WTC11 (cell line): ENCODE results near the gene KIRREL3. TPM values are rescaled to one million over a fixed set of nuclear protein-coding genes. Genes with fewer than 3 reads are reported as not detected.

Source experiments
- ATAC-seq: fragments of 200-7000 bp; cut with Tn5 transposase; 2 replicates; pipeline ENCODE4 v1.10.0; 2021; ENCODE audit warnings: mild to moderate bottlenecking, moderate library complexity
- CTCF ChIA-PET: fragments of 300-600 bp; sonication (Branson Sonifier 250); formaldehyde crosslinking; loops from one replicate; lab custom pipeline; 2021; ENCODE audit warnings: antibody characterized with exemption; lab: Charles Lee
- POLR2A ChIA-PET: fragments of 350-600 bp; sonication (Branson Sonifier 250); formaldehyde crosslinking; loops from one replicate; lab custom pipeline; 2021; ENCODE audit warnings: antibody characterized with exemption; lab: Charles Lee
- DNase-seq: peaks from one replicate; pipeline ENCODE4 v3.0.0; 2021; ENCODE audit warnings: low spot score
- H3K27ac Mint-ChIP-seq: 2 replicates; pipeline ENCODE4 v1.8.0; 2021; ENCODE audit warnings: mixed read lengths
- H3K27me3 Mint-ChIP-seq: 2 replicates; pipeline ENCODE4 v1.8.0; 2021; ENCODE audit warnings: low read depth, mild to moderate bottlenecking, moderate library complexity, mixed read lengths
- H3K36me3 Mint-ChIP-seq: 2 replicates; pipeline ENCODE4 v1.8.0; 2021; ENCODE audit warnings: mixed read lengths
- H3K4me1 Mint-ChIP-seq: 2 replicates; pipeline ENCODE4 v1.8.0; 2022; ENCODE audit warnings: mixed read lengths
- H3K4me3 Mint-ChIP-seq: 2 replicates; pipeline ENCODE4 v1.8.0; 2021; ENCODE audit warnings: mild to moderate bottlenecking, moderate library complexity, mixed read lengths
- H3K9me3 Mint-ChIP-seq: 2 replicates; pipeline ENCODE4 v1.8.0; 2021; ENCODE audit warnings: mixed read lengths
- ARID4B ChIP-seq: sonication (generic); formaldehyde crosslinking; IDR thresholded peaks from 2 replicates; pipeline ENCODE4 v1.8.0; 2023; ENCODE audit warnings: missing genetic modification reagents, mild to moderate bottlenecking, borderline replicate concordance
- ATF3 ChIP-seq: sonication (generic); formaldehyde crosslinking; conservative IDR thresholded peaks from 2 replicates; pipeline ENCODE4 v1.8.1; 2022; ENCODE audit warnings: mild to moderate bottlenecking, missing genetic modification reagents
- E2F1 ChIP-seq: sonication (generic); formaldehyde crosslinking; IDR thresholded peaks from 2 replicates; pipeline ENCODE4 v1.8.0; 2022; ENCODE audit warnings: mild to moderate bottlenecking, missing genetic modification reagents
- EMX1 ChIP-seq: fragments of 250-450 bp; sonication (Bioruptor Pico); IDR thresholded peaks from 2 replicates; pipeline ENCODE4 v1.8.0; 2021; ENCODE audit warnings: mild to moderate bottlenecking
- ESRRA ChIP-seq: sonication (generic); formaldehyde crosslinking; IDR thresholded peaks from 2 replicates; pipeline ENCODE4 v1.8.1; 2022; ENCODE audit warnings: mild to moderate bottlenecking, missing genetic modification reagents, borderline replicate concordance
- FOXK1 ChIP-seq: sonication (generic); formaldehyde crosslinking; IDR thresholded peaks from 2 replicates; pipeline ENCODE4 v1.8.0; 2022; ENCODE audit warnings: mild to moderate bottlenecking, moderate library complexity, missing genetic modification reagents
- JAZF1 ChIP-seq: fragments of 250-450 bp; sonication (Bioruptor Pico); IDR thresholded peaks from 2 replicates; pipeline ENCODE4 v1.9.0; 2021; ENCODE audit warnings: moderate library complexity, mild to moderate bottlenecking, inconsistent platforms
- MAX ChIP-seq: sonication (generic); formaldehyde crosslinking; IDR thresholded peaks from 2 replicates; pipeline ENCODE4 v1.8.0; 2022; ENCODE audit warnings: mild to moderate bottlenecking, missing genetic modification reagents
- NFYB ChIP-seq: sonication (generic); formaldehyde crosslinking; conservative IDR thresholded peaks from 2 replicates; pipeline ENCODE4 v1.8.0; 2022; ENCODE audit warnings: low read depth, missing genetic modification reagents
- PRDM15 ChIP-seq: sonication (generic); formaldehyde crosslinking; IDR thresholded peaks from 2 replicates; pipeline ENCODE4 v1.8.0; 2022; ENCODE audit warnings: missing genetic modification reagents
- PREB ChIP-seq: sonication (generic); formaldehyde crosslinking; IDR thresholded peaks from 2 replicates; pipeline ENCODE4 v1.8.1; 2022; ENCODE audit warnings: mild to moderate bottlenecking, missing genetic modification reagents, moderate library complexity, borderline replicate concordance
- SMAD4 ChIP-seq: sonication (generic); formaldehyde crosslinking; IDR thresholded peaks from 2 replicates; pipeline ENCODE4 v1.8.0; 2022; ENCODE audit warnings: mild to moderate bottlenecking, missing genetic modification reagents
- USF1 ChIP-seq: sonication (generic); formaldehyde crosslinking; IDR thresholded peaks from 2 replicates; pipeline ENCODE4 v1.8.0; 2022; ENCODE audit warnings: mild to moderate bottlenecking, missing genetic modification reagents
- USF2 ChIP-seq: sonication (generic); formaldehyde crosslinking; IDR thresholded peaks from 2 replicates; pipeline ENCODE4 v1.8.1; 2023; ENCODE audit warnings: mild to moderate bottlenecking, missing genetic modification reagents, moderate library complexity
- ZNF423 ChIP-seq: fragments of 250-450 bp; sonication (Bioruptor Pico); IDR thresholded peaks from 2 replicates; pipeline ENCODE4 v2.1.2; 2022; ENCODE audit warnings: mild to moderate bottlenecking, moderate library complexity
- ZNF425 ChIP-seq: fragments of 250-450 bp; sonication (Bioruptor Pico); conservative IDR thresholded peaks from 2 replicates; pipeline ENCODE4 v1.9.0; 2021; ENCODE audit warnings: mild to moderate bottlenecking
- ZNF512 ChIP-seq: sonication (generic); formaldehyde crosslinking; IDR thresholded peaks from 2 replicates; pipeline ENCODE4 v1.8.1; 2022; ENCODE audit warnings: missing genetic modification reagents, borderline replicate concordance
- total RNA-seq: library from RNA; stranded (reverse); gene quantifications from 3 replicates; pipeline ENCODE4 v1.2.3, GENCODE V29; 2021

Gene KIRREL3
- total RNA-seq, 1 experiment from 2014 or later, result 0.59 TPM

- H3K4me1 Mint-ChIP-seq, result peaks cover 29% of the 10 kb centered on the region
- ChIA-PET POLR2A (no interaction called here), CTCF (no interaction called here)
- H3K9me3 Mint-ChIP-seq, result no peaks in the 10 kb centered on the region
- no peak for TF ChIP-seq USF1 (CRISPR knock-in tag)
- no peak for TF ChIP-seq NFYB (CRISPR knock-in tag)
- TF ChIP-seq SMAD4 (CRISPR knock-in tag), result no peak
- no peak for TF ChIP-seq ARID4B (CRISPR knock-in tag)
- TF ChIP-seq ZNF425 (CRISPR knock-in tag), result no peak
- no peak for TF ChIP-seq ATF3 (CRISPR knock-in tag)
- TF ChIP-seq ZNF423 (CRISPR knock-in tag), result no peak
- TF ChIP-seq JAZF1, result no peak
- no peak for TF ChIP-seq E2F1 (CRISPR knock-in tag)
- TF ChIP-seq ZNF512 (CRISPR knock-in tag), result no peak
- TF ChIP-seq FOXK1 (CRISPR knock-in tag), result no peak
- no peak overlapping the region for H3K4me3 Mint-ChIP-seq
- ATAC-seq, result no peak
- no peak for DNase-seq
- no peaks in the 10 kb centered on the region for H3K27me3 Mint-ChIP-seq
- peaks cover 9% of the 10 kb centered on the region for H3K36me3 Mint-ChIP-seq
- no peak overlapping the region for H3K27ac Mint-ChIP-seq
These were observed 592.8 kb downstream of the KIRREL3 start for GRCh38 chr11:126407682-126408288.

- no peaks in the 10 kb centered on the region for H3K9me3 Mint-ChIP-seq
- peaks cover 32% of the 10 kb centered on the region for H3K4me1 Mint-ChIP-seq
- DNase-seq, result no peak
- POLR2A ChIA-PET, result no interaction called here
- H3K27ac Mint-ChIP-seq, result no peak overlapping the region
- H3K36me3 Mint-ChIP-seq, result peaks cover 8% of the 10 kb centered on the region
- H3K4me3 Mint-ChIP-seq, result no peak overlapping the region
- ATAC-seq, result no peak
- CTCF ChIA-PET, result no interaction called here
- no peaks in the 10 kb centered on the region for H3K27me3 Mint-ChIP-seq
- TF ChIP-seq USF2 (CRISPR knock-in tag) (no peak), ZNF423 (CRISPR knock-in tag) (no peak), ESRRA (CRISPR knock-in tag) (no peak), PRDM15 (CRISPR knock-in tag) (no peak), MAX (no peak), EMX1 (CRISPR knock-in tag) (no peak), PREB (CRISPR knock-in tag) (no peak)
These were observed 593.5 kb downstream of the KIRREL3 start for GRCh38 chr11:126407101-126407521.
